Skin of body (tissue), 2 donors: ENCODE results near the gene IL3. TPM values are rescaled to one million over a fixed set of nuclear protein-coding genes. Genes with fewer than 3 reads are reported as not detected.

Experiments used
- DNase-seq: peaks from one replicate; lab custom pipeline; 2025; lab: John Stamatoyannopoulos, UW
- total RNA-seq: library from RNA; depleted of rRNA; stranded (reverse); fragments of >200 nt; gene quantifications from one replicate; pipeline ENCODE4 v1.2.3, GENCODE V29; 2014

Gene IL3
- total RNA-seq, 1 donor from 2014 or later = not detected

- no peak for DNase-seq
Observed at GRCh38 chr5:132072070-132072469, 11.6 kb downstream of the IL3 start.

DNA sequence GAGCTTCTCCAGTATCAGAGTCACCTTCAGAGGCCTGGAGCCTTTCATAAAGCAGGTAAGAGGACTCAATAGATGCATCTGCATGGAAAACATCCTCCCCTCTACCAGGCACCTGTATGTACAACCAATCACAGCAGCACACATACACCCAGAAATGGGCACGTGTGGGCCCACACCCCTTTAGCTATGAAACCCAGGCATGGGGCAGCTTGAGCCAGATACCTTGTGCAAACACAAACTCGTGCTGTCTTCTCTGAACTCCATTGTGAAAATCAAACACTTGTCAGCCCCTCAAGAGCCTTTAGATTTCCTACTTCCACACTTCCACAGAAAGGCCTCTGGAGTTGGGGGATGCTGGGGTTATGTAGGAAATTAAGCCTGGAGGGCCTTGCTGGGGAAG, 12.1 kb downstream of the IL3 start:
- DNase-seq = no peak

- DNase-seq = no peak
Observed at GRCh38 chr5:132073231-132074013, 13.0 kb downstream of the IL3 start, which contains the start of gene CSF2. Gene CSF2, plus strand, starts transcription at chr5:132073789. Its CDS starts 35 bp downstream, at chr5:132073824.

DNA sequence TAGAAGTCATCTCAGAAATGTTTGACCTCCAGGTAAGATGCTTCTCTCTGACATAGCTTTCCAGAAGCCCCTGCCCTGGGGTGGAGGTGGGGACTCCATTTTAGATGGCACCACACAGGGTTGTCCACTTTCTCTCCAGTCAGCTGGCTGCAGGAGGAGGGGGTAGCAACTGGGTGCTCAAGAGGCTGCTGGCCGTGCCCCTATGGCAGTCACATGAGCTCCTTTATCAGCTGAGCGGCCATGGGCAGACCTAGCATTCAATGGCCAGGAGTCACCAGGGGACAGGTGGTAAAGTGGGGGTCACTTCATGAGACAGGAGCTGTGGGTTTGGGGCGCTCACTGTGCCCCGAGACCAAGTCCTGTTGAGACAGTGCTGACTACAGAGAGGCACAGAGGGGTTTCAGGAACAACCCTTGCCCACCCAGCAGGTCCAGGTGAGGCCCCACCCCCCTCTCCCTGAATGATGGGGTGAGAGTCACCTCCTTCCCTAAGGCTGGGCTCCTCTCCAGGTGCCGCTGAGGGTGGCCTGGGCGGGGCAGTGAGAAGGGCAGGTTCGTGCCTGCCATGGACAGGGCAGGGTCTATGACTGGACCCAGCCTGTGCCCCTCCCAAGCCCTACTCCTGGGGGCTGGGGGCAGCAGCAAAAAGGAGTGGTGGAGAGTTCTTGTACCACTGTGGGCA, 13.8 kb downstream of the IL3 start:
- no peak for DNase-seq

DNA sequence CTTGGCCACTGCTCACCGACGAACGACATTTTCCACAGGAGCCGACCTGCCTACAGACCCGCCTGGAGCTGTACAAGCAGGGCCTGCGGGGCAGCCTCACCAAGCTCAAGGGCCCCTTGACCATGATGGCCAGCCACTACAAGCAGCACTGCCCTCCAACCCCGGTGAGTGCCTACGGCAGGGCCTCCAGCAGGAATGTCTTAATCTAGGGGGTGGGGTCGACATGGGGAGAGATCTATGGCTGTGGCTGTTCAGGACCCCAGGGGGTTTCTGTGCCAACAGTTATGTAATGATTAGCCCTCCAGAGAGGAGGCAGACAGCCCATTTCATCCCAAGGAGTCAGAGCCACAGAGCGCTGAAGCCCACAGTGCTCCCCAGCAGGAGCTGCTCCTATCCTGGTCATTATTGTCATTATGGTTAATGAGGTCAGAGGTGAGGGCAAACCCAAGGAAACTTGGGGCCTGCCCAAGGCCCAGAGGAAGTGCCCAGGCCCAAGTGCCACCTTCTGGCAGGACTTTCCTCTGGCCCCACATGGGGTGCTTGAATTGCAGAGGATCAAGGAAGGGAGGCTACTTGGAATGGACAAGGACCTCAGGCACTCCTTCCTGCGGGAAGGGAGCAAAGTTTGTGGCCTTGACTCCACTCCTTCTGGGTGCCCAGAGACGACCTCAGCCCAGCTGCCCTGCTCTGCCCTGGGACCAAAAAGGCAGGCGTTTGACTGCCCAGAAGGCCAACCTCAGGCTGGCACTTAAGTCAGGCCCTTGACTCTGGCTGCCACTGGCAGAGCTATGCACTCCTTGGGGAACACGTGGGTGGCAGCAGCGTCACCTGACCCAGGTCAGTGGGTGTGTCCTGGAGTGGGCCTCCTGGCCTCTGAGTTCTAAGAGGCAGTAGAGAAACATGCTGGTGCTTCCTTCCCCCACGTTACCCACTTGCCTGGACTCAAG, 14.6 kb downstream of the IL3 start:
- DNase-seq = no peak

GRCh38 chr5:132075719-132076077, 15.2 kb downstream of the IL3 start:
- DNase-seq = no peak

DNA sequence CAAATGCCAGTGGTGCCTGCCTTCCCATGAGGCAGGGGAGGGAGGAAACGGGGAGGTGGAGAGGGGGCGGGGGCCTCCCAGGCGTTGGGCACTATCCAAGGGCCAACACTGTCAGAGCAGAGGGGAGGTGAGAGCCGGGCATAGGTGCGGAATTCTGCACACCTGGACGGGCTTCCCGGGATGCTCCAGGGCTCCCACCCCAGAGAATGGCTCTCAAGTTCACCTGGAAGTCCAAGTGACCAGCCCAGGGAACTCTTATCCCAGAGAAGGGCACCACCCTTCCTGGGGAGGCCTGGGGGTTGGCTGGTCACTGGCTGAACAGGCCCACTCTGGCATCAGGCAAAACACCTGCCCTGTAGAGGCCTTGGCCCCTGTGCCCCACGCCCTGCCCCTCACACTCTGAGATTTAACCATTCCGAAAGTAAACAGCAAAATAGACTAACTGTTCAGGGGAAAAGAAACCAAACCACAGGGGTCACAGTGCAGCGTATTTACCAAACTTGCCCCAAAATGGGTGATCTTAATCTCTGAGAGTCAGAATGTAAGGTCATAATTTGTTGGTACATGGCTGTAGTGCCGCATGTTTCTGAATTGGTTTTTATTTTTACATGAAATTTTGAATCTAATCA, 15.9 kb downstream of the IL3 start:
- DNase-seq = no peak

DNA sequence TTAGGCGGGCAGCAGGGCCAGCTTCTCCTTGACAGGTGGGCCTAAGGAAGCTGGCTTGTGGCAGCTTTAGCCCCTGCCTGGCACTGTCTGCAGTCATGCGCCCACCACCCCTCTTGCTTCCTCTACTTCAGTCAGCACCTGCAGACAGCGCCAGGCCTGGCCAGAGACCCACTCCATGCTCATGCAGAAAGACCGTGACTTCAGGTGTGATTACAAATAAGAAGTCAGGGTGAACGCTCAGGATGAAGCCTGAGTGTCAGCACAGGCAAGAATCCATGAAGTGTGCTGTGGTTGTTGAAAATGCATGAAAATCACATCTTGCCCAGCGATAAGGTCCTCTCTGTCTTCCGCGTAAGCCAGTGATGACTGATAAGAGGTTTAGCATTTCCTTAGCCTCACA, 16.5 kb downstream of the IL3 start:
- no peak for DNase-seq

- DNase-seq = no peak
Observed at GRCh38 chr5:132079081-132079480, 18.6 kb downstream of the IL3 start.

DNA sequence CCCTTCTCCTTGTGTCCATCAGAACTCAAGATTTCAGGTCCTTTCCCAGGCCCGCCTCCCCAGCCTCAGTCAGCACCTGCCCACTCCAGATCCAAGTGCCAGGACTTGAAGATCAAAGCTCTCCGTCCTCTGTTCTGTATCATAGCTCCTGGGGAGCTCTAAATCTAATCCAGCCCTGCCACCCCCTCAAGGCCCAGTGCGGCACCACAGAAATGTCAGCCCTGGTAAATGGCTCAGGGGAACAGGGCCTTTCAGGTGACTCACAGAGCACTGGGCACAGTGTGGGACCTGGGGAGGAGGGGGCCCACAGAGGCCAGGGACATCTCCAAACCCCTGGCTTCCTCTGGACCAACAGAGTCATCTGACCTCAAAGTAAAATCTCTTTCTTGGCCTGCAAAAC, 19.2 kb downstream of the IL3 start:
- DNase-seq = no peak

DNA sequence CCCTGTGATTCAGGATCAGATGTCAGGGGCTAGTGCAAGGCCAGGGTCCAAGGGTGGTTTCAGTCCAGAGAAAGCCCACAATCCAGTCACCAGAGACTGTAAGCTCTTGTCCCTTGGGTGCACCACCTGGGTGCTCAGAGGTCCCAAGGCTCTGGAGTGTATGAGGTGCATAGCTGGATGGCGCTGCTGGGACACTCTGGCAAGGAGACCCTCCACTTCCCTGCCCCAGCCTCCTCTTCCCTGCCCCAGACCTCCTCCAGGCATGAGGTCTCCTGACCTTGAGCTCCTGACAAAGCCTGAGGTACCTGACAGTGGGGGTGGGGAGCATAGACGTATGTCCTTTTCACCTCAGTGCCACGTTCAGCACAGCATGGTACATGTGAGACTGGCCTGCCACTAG, 20.1 kb downstream of the IL3 start:
- no peak for DNase-seq

- DNase-seq = no peak
Observed at GRCh38 chr5:132081458-132081857, 21.0 kb downstream of the IL3 start.

DNA sequence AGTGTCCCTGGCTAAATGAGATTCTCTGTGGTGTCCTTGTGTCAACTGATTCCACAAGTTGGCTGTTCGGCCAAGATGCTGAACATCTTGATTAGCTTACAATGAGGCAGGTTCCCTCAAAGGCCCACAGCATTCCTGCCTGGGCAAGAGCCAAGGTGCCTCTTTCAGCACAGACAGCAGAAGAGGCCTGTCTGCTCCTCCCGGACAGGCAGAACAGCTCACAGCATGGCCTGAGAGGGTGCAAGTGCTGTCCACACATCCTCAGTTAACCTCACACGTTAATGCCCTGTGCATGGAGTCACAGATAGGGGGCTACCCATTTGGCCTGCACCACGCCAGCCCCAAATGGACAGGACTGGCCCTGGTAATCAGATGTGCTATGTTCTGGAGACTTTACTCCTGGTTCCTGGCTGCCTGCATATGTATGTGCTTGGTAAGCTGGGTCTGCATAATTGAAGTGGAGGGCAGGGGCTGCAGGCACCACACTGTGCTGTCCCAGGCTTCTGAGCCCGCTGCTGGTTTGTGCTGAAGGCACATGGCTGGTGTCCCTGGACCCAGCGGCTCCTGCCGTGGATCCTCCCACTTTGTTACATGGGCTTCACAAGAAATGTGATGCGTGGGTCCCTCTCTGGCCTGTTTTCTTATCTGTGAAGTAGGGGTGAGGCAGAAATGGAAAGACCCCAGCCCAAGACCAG, 22.0 kb downstream of the IL3 start:
- no peak for DNase-seq

GRCh38 chr5:132083071-132083678, 22.7 kb downstream of the IL3 start:
- DNase-seq = no peak

DNA sequence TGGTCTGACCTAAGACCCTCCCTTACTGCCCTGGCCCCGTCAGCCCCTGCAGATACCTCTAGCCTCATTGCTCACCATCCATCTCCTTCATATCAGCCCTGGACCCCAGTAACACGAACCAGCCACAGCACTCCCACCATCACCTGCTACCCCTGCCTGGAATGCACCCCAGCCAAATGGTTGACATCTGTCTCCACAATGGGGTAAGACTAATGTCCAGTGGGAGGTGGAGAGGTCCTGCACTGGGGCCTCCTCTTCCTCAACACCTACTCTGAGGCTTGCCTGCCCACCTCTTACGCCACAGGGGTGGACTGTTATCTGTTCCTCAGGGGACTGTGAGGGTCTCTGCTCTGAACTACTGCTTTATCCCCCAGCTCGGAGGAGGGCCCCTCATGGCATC, 25.2 kb downstream of the IL3 start:
- no peak for DNase-seq

DNA sequence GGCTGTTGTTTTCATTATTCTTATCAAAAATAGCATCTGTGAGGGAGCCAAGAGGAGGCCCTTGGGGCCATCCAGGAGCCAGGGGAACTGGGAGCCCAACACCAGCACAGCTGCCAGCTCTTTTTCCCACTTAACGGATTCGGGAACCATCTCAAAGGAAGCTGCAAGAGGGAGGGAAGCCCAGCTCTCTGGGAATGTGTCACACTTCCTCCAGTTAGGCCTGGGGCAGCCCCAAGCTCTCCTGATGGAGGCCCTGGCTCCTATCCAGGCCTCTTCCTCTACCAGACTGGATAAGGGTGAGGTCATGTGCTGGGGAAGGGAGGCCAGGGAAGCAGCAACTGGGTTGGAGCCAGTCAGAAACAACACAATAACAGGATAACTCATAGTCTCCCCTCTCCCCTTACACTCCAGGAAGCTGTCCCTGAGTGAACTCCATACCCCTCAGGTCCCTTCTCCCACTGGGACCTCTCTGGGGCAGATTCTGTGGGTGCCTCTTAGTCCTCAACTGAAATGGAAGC, 25.9 kb downstream of the IL3 start:
- DNase-seq = peak; percentile 10

GRCh38 chr5:132087176-132087575, 26.7 kb downstream of the IL3 start:
- DNase-seq = no peak

DNA sequence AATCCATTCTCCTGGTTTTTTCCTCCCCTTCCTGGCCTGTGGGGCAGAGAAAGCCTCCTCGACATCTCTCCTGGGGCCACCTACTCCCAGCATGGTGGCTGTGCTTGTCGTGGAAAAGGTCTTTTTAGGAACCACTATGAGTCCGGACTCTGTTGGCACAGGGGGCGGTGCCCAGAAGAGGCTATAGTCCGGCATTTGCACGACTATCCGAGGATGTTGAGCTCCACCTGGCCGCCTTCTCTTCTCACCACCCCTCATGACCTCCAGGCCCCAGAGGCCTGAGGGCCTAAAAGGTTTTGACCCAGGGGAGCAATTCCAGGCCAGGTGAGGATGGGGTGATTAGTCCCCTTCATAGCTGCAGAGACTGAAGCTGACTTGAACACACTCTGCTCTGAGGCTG, 27.2 kb downstream of the IL3 start:
- DNase-seq = no peak

DNA sequence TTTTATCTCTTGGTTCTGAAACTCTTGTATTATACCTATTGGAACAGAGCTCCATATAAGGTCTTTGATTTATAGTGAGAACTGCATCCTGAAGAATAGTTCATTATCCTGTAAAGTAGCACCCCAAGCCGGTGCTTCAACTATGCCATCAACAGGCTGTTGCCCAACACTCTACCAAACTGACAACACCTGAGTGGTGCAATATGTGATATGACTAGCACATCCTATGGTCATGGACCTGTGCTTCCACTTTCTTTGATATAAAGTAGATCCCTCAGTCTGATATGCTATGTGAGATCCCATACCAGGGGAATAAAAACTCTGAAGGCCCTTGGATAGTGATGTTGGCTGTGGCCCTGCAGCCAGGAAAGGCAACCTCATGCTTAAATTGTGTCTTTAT, 28.9 kb downstream of the IL3 start:
- no peak for DNase-seq

- no peak for DNase-seq
Observed at GRCh38 chr5:132090107-132090506, 29.7 kb downstream of the IL3 start.
